Smooth muscle cell (in vitro differentiated cells): ENCODE results near the gene BRD1. TPM values are rescaled to one million over a fixed set of nuclear protein-coding genes. Genes with fewer than 3 reads are reported as not detected.

Experiments
- DNase-seq: peaks from one replicate; lab custom pipeline; 2025; ENCODE audit not compliant: unreplicated experiment; lab: John Stamatoyannopoulos, UW
- H2AFZ ChIP-seq: fragments of 200-600 bp; sonication (generic); 2 replicates; pipeline ENCODE4 v1.6.0; 2016; ENCODE audit warnings: antibody characterized with exemption, low read depth, mild to moderate bottlenecking
- H3F3A ChIP-seq: fragments of 200-600 bp; sonication (generic); 2 replicates; pipeline ENCODE4 v1.6.0; 2017; ENCODE audit warnings: antibody characterized with exemption, low read depth
- H3K27ac ChIP-seq: fragments of 200-600 bp; sonication (generic); 2 replicates; pipeline ENCODE4 v1.5.1; 2016; ENCODE audit warnings: low read depth, mild to moderate bottlenecking
- H3K27me3 ChIP-seq: fragments of 200-600 bp; sonication (generic); 2 replicates; pipeline ENCODE4 v1.6.1; 2016; ENCODE audit warnings: low read depth, mild to moderate bottlenecking
- H3K36me3 ChIP-seq: fragments of 200-600 bp; sonication (generic); 2 replicates; pipeline ENCODE4 v1.5.1; 2016; ENCODE audit warnings: low read depth
- H3K4me1 ChIP-seq: fragments of 200-600 bp; sonication (generic); 2 replicates; pipeline ENCODE4 v1.5.1; 2016; ENCODE audit warnings: low read depth
- H3K4me2 ChIP-seq: fragments of 200-600 bp; sonication (generic); 2 replicates; pipeline ENCODE4 v1.6.0; 2016; ENCODE audit warnings: mild to moderate bottlenecking
- H3K4me3 ChIP-seq: fragments of 200-600 bp; sonication (generic); 2 replicates; pipeline ENCODE4 v1.5.1; 2016; ENCODE audit warnings: mild to moderate bottlenecking
- H3K79me2 ChIP-seq: fragments of 200-600 bp; sonication (generic); 2 replicates; pipeline ENCODE4 v1.6.0; 2016; ENCODE audit warnings: low read depth, mild to moderate bottlenecking
- H3K9ac ChIP-seq: fragments of 200-600 bp; sonication (generic); 2 replicates; pipeline ENCODE4 v1.6.0; 2016; ENCODE audit warnings: low read depth
- H3K9me3 ChIP-seq: fragments of 200-600 bp; sonication (generic); replicated peaks from 2 replicates; pipeline ENCODE4 v1.5.1; 2016; ENCODE audit warnings: low read depth
- H4K20me1 ChIP-seq: fragments of 200-600 bp; sonication (generic); 2 replicates; pipeline ENCODE4 v1.6.0; 2016; ENCODE audit warnings: low read depth
- CTCF ChIP-seq: fragments of 200-600 bp; sonication (generic); IDR thresholded peaks from 2 replicates; pipeline ENCODE4 v1.5.1; 2017; ENCODE audit warnings: borderline replicate concordance, mild to moderate bottlenecking, antibody characterized with exemption; ENCODE audit not compliant: insufficient read depth, poor library complexity, severe bottlenecking
- WGBS: methylation state at CpG from one replicate; pipeline ENCODE4 v1.1.7; 2016; ENCODE audit warnings: low lambda C conversion rate; 5-methylcytosine and 5-hydroxymethylcytosine counted together
- polyA plus RNA-seq: library from polyadenylated mRNA; unstranded; fragments of >200 nt; fragmentation: Nextera tagmentation; extraction: Ambion mirVana; gene quantifications from 2 replicates; pipeline ENCODE4 v1.2.1, GENCODE V29; 2016
- total RNA-seq: library from RNA; depleted of rRNA; stranded (reverse); fragments of >200 nt; gene quantifications from 2 replicates; pipeline ENCODE4 v1.2.3, GENCODE V29; 2014

BRD1 gene
- total and polyA plus RNA-seq, 2 experiments from 2014 or later: 15.0 to 20.5 TPM

- Histone ChIP-seq H3K79me2 (peaks cover 92% of the 10 kb centered on the region), H4K20me1 (peaks cover 99% of the 10 kb centered on the region), H3K36me3 (no peaks in the 10 kb centered on the region), H3K27me3 (no peaks in the 10 kb centered on the region), H2AFZ (no peak overlapping the region), H3K4me1 (peaks cover 3% of the 10 kb centered on the region), H3F3A (no peaks in the 10 kb centered on the region), H3K9ac (no peak overlapping the region), H3K4me2 (no peak overlapping the region), H3K27ac (no peak overlapping the region), H3K4me3 (no peak overlapping the region), H3K9me3 (no peaks in the 10 kb centered on the region)
- DNase-seq: no peak
- WGBS: 97% methylated on average over 27 of the region's 27 CpGs
- TF ChIP-seq CTCF: no peak
Observed at GRCh38 chr22:49785046-49785521, 42.6 kb downstream of the BRD1 start.

- no peaks in the 10 kb centered on the region for H3K36me3 ChIP-seq
- H3K9ac ChIP-seq: no peak overlapping the region
- 96% methylated on average over 15 of the region's 15 CpGs for WGBS
- H3K4me1 ChIP-seq: peaks cover 3% of the 10 kb centered on the region
- H3K27me3 ChIP-seq: no peaks in the 10 kb centered on the region
- H3K79me2 ChIP-seq: peaks cover 92% of the 10 kb centered on the region
- H3K27ac ChIP-seq: no peak overlapping the region
- no peak overlapping the region for H3K4me3 ChIP-seq
- DNase-seq: no peak
- no peak overlapping the region for H2AFZ ChIP-seq
- no peak for TF ChIP-seq CTCF
- no peaks in the 10 kb centered on the region for H3F3A ChIP-seq
- H4K20me1 ChIP-seq: peaks cover 99% of the 10 kb centered on the region
- H3K4me2 ChIP-seq: no peak overlapping the region
- no peaks in the 10 kb centered on the region for H3K9me3 ChIP-seq
Observed at GRCh38 chr22:49784630-49784971, 43.1 kb downstream of the BRD1 start.

- no peak overlapping the region for H3K27ac ChIP-seq
- peaks cover 99% of the 10 kb centered on the region for H4K20me1 ChIP-seq
Observed at GRCh38 chr22:49783926-49784629, 43.6 kb downstream of the BRD1 start.

More at GRCh38 chr22:49783926-49784629, 43.6 kb downstream of the BRD1 start:
- DNase-seq: no peak
- no peak overlapping the region for H3K9ac ChIP-seq
- no peaks in the 10 kb centered on the region for H3K9me3 ChIP-seq
- H3F3A ChIP-seq: no peaks in the 10 kb centered on the region
- H2AFZ ChIP-seq: no peak overlapping the region
- H3K36me3 ChIP-seq: no peaks in the 10 kb centered on the region
- TF ChIP-seq CTCF: no peak
- peaks cover 92% of the 10 kb centered on the region for H3K79me2 ChIP-seq
- H3K27me3 ChIP-seq: no peaks in the 10 kb centered on the region
- no peak overlapping the region for H3K4me3 ChIP-seq
- H3K4me1 ChIP-seq: peaks cover 3% of the 10 kb centered on the region
- H3K4me2 ChIP-seq: no peak overlapping the region
- WGBS: 98% methylated on average over 47 of the region's 47 CpGs
